Raji (cell line): Measurements from ENCODE around the gene APRT.

Experiments used
- POLR2A ChIP-seq: IDR thresholded peaks from 2 replicates; pipeline ENCODE4 v1.6.1; 2011; ENCODE audit warnings: low read depth, low read length, control low read depth; ENCODE audit not compliant: insufficient read depth

The APRT gene

DNA sequence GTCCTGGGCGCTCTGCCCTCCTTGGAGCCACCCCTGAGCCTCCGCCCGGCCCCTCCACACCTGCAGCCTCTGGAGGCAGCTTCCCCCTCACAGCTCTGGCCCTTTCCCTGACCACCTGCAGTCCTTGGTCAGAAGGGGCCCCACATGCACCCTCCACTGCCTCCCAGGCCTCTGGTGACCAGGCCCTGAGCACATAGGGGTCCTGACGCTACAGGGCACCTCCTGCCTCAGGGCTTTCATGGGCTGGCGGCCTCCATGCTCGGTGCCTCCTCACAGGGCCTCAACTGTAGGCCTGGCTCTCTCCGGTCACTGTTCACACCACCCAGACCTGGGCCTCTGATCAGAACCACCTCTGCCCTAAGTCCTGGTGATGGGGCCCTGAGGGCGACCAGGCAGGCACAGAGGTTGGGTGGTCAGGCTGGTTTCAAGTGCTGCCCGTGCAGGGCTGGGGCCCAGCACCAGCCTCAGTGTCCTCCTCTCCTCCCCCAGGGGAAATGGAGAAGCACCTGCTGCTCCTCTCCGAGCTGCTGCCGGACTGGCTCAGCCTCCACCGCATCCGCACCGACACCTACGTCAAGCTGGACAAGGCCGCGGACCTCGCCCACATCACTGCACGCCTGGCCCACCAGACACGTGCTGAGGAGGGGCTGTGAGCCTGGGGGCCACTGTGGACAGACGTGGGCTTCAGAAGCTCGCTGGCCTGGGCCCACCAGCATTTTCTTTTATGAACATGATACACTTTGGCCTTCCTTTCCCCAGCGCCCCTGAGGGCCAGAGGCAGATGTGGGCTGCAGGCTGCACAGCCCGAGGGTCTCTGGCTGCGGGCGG lies 3.9 kb downstream of the APRT start:
- TF ChIP-seq POLR2A = no peak

DNA sequence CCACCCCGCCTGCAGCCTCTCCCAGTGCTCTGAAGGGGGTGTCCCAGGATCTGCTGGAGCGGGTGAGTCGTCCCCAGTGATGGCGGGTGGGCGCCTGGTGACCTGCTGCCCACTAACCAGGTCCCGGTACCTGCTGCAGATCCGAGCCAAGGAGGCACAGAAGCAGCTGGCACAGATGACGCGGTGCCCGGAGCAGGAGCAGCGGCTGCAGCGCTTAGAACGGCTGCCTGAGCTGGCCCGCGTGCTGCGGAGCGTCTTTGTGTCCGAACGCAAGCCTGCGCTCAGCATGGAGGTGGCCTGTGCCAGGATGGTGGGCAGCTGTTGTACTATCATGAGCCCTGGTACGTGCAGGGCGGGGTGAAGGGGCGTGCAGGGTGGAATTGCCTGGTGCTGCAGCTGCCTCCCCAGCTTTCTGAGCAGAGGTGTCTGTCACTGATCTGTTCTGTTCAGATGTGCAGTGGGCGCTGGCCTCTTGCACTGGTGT lies 4.5 kb downstream of the APRT start:
- TF ChIP-seq POLR2A = no peak; the same call in 1 of the 2 replicates

- no peak for TF ChIP-seq POLR2A
Measured at GRCh38 chr16:88806491-88807111, 5.1 kb downstream of the APRT start.

DNA sequence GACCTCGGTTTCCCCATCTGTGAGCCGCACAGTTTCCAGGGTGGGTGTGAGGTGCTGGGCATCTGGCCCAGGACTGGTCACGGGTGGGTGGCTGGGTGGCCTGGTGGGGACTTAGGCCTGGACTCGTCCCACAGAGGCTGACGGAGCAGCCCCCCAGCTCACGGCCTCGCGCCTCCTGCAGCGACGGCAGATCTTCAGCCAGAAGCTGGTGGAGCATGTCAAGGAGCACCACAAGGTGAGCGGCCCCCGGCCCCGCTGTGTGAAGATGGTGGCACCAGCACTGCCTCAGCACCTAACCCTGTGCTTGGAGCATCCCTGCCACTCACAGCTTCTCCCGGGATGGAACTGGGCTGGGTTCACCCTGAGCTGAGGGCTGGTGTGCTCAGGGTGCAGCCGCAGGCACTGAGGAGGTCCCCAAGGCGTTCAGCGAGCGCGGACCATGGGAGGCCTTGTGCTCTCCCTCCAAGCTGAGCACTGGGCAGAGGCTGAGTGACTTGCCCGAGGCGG lies 5.8 kb downstream of the APRT start:
- peak; percentile 30; the same call in 1 of the 2 replicates for TF ChIP-seq POLR2A

GRCh38 chr16:88805340-88805715 lies 6.4 kb downstream of the APRT start:
- TF ChIP-seq POLR2A = no peak

- no peak; the same call in 1 of the 2 replicates for TF ChIP-seq POLR2A
Measured at GRCh38 chr16:88804552-88805339, 7.0 kb downstream of the APRT start.

DNA sequence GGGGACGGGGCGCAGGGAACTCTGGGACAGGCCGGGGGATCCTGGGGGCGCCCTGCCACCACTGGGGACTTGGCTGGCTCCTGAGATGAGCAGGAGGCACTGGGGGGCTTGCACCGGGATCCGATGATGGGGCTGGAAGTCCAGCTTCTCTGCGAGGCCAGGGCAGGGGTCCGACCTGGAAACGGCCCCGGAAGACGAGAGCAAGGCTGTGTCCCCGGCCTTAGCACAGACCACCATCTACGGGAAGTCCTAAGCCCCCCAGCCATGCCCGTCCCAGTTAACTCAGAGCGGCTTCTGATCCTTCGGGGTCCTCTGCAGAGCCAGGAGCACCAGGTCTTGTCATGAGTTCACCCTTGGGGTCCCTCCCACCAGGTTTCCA lies 7.6 kb downstream of the APRT start:
- no peak; the same call in 1 of the 2 replicates for TF ChIP-seq POLR2A

- TF ChIP-seq POLR2A = peak; percentile 81
Measured at GRCh38 chr16:88803264-88803987, 8.3 kb downstream of the APRT start, which contains the start of gene CDT1. TSS of gene CDT1 (plus strand) at chr16:88803789. CDS start at chr16:88803832, 43 bp downstream.

DNA sequence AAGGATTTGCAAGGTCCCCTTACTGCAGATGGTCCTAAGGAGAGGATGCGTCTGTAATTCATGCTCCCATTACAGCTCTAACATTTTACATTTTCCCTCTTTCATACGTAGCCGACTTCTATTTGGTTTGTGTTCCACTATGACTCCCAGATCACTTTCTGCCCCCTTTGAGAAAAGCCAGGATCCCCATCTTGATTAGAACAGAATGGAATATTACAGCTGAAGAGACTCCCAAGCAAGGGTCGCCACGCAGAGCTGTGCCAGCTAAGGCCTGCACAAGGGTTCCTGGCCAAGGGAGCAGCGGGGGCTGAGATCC lies 11.5 kb downstream of the APRT start:
- no peak for TF ChIP-seq POLR2A

GRCh38 chr16:88799569-88800276 lies 12.0 kb downstream of the APRT start:
- TF ChIP-seq POLR2A = no peak

- TF ChIP-seq POLR2A = 0 out of 2 replicates have a peak, but pooled peaks have one; percentile 18
Measured at GRCh38 chr16:88798772-88799455, 12.8 kb downstream of the APRT start.

DNA sequence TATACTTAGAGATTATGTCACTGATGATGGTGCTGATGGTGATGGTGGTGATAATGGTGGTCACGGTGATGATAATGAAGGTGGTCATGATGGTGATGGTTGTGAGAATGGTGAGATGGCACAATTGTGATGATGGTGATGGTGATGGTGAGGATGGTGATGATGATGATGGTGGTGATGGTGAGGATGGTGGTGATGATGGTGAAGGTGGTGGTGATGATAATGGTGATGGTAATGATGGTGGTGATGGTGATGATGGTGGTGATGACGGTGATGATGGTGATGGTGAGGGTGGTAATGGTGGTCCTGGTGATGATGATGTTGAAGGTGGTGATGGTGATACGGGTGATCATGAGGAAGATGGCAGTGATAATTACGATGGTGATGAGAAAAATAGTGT lies 13.7 kb downstream of the APRT start:
- TF ChIP-seq POLR2A = no peak

DNA sequence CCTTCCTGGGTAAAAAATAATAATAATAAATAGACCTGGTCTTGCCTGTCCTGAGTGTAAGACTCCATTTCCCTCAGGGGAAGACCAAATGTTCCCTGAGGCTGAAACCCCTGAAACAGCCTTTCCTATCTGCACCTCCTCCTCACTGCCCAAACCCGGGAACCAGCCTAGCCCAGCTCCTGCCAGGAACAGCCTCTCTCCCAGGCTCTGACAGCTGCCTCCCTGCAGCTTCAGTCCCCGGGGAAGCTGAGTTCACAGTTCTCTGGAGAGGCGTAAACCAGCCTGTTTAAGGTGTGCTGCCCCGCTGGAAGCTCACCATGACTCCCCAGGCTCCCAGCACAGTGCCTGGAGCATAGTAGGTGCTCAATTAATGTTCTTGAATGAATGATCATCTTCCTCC lies 15.4 kb downstream of the APRT start:
- no peak for TF ChIP-seq POLR2A
